HepG2 (cell line): ENCODE measurements around the gene CDKN3. TPM values are rescaled to one million over a fixed set of nuclear protein-coding genes. Genes with fewer than 3 reads are reported as not detected.

ENCODE experiments used
- AGO2 ChIP-seq: fragments of 200-400 bp; formaldehyde crosslinking; optimal IDR thresholded peaks from 2 replicates; pipeline ENCODE3; 2017; ENCODE audit warnings: mild to moderate bottlenecking, low read depth, low read length, moderate library complexity
- ATF2 ChIP-seq: sonication (generic); formaldehyde crosslinking; IDR thresholded peaks from 2 replicates; pipeline ENCODE4 v1.4.0; 2020; ENCODE audit warnings: missing genetic modification reagents
- ATF7 ChIP-seq, 2 experiments: fragments of 450-650 bp in 1 of 2; sonication (generic) in 1 of 2; formaldehyde crosslinking in 1 of 2; IDR thresholded peaks; 2 replicates each; pipeline versions ENCODE4 v1.4.0 to v1.6.1; 2016 to 2020; ENCODE audit warnings: antibody characterized with exemption in 1 of 2, mild to moderate bottlenecking in 1 of 2, missing genetic modification reagents in 1 of 2
- ATRX ChIP-seq: sonication (generic); formaldehyde crosslinking; IDR thresholded peaks from 2 replicates; pipeline ENCODE4 v1.4.0; 2020; ENCODE audit warnings: missing genetic modification reagents, borderline replicate concordance
- FOXA3 ChIP-seq: IDR thresholded peaks from 2 replicates; pipeline ENCODE4 v1.6.1; 2016; ENCODE audit warnings: missing genetic modification reagents, missing compliant biosample characterization
- HNF1A ChIP-seq, 2 experiments: sonication (generic) in 1 of 2; formaldehyde crosslinking in 1 of 2; IDR thresholded peaks; 2 replicates each; pipeline versions ENCODE4 v1.4.0 to v1.6.1; 2016 to 2020; ENCODE audit warnings: borderline replicate concordance in 1 of 2, low read depth in 1 of 2, mild to moderate bottlenecking in 1 of 2, missing genetic modification reagents in 1 of 2
- HOMEZ ChIP-seq: IDR thresholded peaks from 2 replicates; pipeline ENCODE4 v1.6.1; 2016; ENCODE audit warnings: low read depth
- JUND ChIP-seq: sonication (generic); formaldehyde crosslinking; IDR thresholded peaks from 2 replicates; pipeline ENCODE4 v1.8.0; 2022; ENCODE audit warnings: mild to moderate bottlenecking, missing genetic modification reagents
- PHF8 ChIP-seq: sonication (generic); formaldehyde crosslinking; IDR thresholded peaks from 2 replicates; pipeline ENCODE4 v1.5.0; 2020; ENCODE audit warnings: missing genetic modification reagents
- RXRA ChIP-seq: sonication (generic); formaldehyde crosslinking; IDR thresholded peaks from 2 replicates; pipeline ENCODE4 v1.5.1; 2020; ENCODE audit warnings: missing genetic modification reagents
- TARDBP ChIP-seq: sonication (generic); formaldehyde crosslinking; IDR thresholded peaks from 2 replicates; pipeline ENCODE4 v1.8.0; 2022; ENCODE audit warnings: mild to moderate bottlenecking, missing genetic modification reagents
- THAP9 ChIP-seq: sonication (generic); formaldehyde crosslinking; IDR thresholded peaks from 2 replicates; pipeline ENCODE4; 2020; ENCODE audit warnings: missing genetic modification reagents, mild to moderate bottlenecking, borderline replicate concordance
- ZBTB21 ChIP-seq: sonication (generic); formaldehyde crosslinking; IDR thresholded peaks from 2 replicates; pipeline ENCODE4 v1.4.0; 2020; ENCODE audit warnings: missing genetic modification reagents
- ZNF124 ChIP-seq: sonication (generic); formaldehyde crosslinking; IDR thresholded peaks from 2 replicates; pipeline ENCODE4 v1.4.0; 2020; ENCODE audit warnings: missing genetic modification reagents
- polyA plus RNA-seq, 8 experiments: library from polyadenylated mRNA; depleted of rRNA in 3 of 8; stranded (reverse) in 7 of 8; unstranded in 1 of 8; fragments of >200 nt; fragmentation: Illumina TruSeq in 4 of 8; extraction: Trizol in 4 of 8; gene quantifications; 2 replicates each; pipeline versions ENCODE4 v1.2.1 to v1.2.3, GENCODE V29; 2011 to 2016; ENCODE audit warnings: low read depth in 4 of 8, missing spikeins in 1 of 8, mixed read lengths in 1 of 8; ENCODE audit not compliant: insufficient read depth in 1 of 8
- total RNA-seq, 5 experiments: library from RNA; depleted of rRNA; stranded (reverse); fragments of >200 nt; fragmentation: Illumina TruSeq; extraction: Trizol; gene quantifications; 2 replicates each; pipeline ENCODE4 v1.2.3, GENCODE V29; 2016; ENCODE audit warnings: low read depth in 1 of 5

CDKN3 gene
- total and polyA plus RNA-seq, 2 of the 13 experiments (the other 11 are each of a cell fraction or from before 2014, with no cell fraction given), result 63.0 to 88.9 TPM

GRCh38 chr14:54447231-54447692 is 50.5 kb downstream of the CDKN3 start (continued):
- TF ChIP-seq ATF2, result peak; percentile 84; the same call in 1 of the 2 replicates
- peak; percentile 40; the same call in 1 of the 2 replicates for TF ChIP-seq TARDBP (CRISPR knock-in tag)
- peak; percentile 87 for TF ChIP-seq FOXA3 (CRISPR knock-in tag)
- TF ChIP-seq THAP9, result no peak
- peak; percentile 25; the same call in 1 of the 2 replicates for TF ChIP-seq PHF8 (CRISPR knock-in tag)
- peak; percentile 79 for TF ChIP-seq HOMEZ (CRISPR knock-in tag)
- peak; percentile 52; the same call in 1 of the 2 replicates for TF ChIP-seq ZNF124 (CRISPR knock-in tag)
- TF ChIP-seq AGO2, result no peak
- TF ChIP-seq RXRA (CRISPR knock-in tag), result peak; percentile 28; the same call in 1 of the 2 replicates
- no peak for TF ChIP-seq ATRX (CRISPR knock-in tag)
- TF ChIP-seq ATF7 (IDR thresholded peaks at IDR 0.05), result peak; percentile 11; the same call in 1 of the 2 replicates
- no peak; the same call in 1 of the 2 replicates for TF ChIP-seq ATF7 (CRISPR knock-in tag; IDR thresholded peaks at IDR 0.05)
- peak; percentile 87 for TF ChIP-seq JUND
- TF ChIP-seq ZBTB21 (CRISPR knock-in tag), result peak; percentile 74
- peak; percentile 55 for TF ChIP-seq HNF1A (IDR thresholded peaks at IDR 0.05; ENCODE audit: low read depth)
- peak; percentile 45; the same call in 1 of the 2 replicates for TF ChIP-seq HNF1A (CRISPR knock-in tag; IDR thresholded peaks at IDR 0.05; ENCODE audit: borderline replicate concordance)
